ENCODE results near the gene CDH4.

The CDH4 gene

GRCh38 chr20:61566691-61567090 lies 314.6 kb downstream of the CDH4 start:
- in situ Hi-C loops (cut with HindIII; ENCODE audit: low sequenced_read_pairs): no loop called here
- H3K4me3 ChIP-seq (ENCODE audit: low read depth, low read length): no peak overlapping the region
- DNase-seq (ENCODE audit: low read depth, low spot score): no peak
- TF ChIP-seq, protein P1, sequence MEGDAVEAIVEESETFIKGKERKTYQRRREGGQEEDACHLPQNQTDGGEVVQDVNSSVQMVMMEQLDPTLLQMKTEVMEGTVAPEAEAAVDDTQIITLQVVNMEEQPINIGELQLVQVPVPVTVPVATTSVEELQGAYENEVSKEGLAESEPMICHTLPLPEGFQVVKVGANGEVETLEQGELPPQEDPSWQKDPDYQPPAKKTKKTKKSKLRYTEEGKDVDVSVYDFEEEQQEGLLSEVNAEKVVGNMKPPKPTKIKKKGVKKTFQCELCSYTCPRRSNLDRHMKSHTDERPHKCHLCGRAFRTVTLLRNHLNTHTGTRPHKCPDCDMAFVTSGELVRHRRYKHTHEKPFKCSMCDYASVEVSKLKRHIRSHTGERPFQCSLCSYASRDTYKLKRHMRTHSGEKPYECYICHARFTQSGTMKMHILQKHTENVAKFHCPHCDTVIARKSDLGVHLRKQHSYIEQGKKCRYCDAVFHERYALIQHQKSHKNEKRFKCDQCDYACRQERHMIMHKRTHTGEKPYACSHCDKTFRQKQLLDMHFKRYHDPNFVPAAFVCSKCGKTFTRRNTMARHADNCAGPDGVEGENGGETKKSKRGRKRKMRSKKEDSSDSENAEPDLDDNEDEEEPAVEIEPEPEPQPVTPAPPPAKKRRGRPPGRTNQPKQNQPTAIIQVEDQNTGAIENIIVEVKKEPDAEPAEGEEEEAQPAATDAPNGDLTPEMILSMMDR (IDR thresholded peaks at IDR 0.05; ENCODE audit: low read depth, low read length): no peak

DNA sequence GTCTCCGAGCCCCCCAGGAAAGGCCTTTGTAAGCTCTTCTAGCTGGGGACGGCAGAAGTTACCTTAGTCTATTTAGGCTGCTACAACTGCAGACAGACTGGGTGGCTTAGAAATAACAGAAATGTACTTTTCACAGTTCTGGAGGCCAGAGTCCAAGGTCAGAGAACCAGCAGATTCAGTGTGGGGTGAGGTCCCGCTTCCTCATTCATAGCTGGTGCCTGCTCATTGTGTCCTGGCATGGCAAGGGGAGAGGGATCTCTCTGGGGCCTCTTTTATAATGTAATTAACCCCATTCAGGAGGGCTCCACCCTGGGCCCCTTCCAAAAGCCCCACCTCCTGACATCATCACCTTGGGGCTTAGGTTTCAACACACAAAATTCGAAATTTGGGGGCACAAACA lies 315.1 kb downstream of the CDH4 start:
- TF ChIP-seq, protein P1 (IDR thresholded peaks at IDR 0.05; ENCODE audit: low read depth, low read length): no peak

DNA sequence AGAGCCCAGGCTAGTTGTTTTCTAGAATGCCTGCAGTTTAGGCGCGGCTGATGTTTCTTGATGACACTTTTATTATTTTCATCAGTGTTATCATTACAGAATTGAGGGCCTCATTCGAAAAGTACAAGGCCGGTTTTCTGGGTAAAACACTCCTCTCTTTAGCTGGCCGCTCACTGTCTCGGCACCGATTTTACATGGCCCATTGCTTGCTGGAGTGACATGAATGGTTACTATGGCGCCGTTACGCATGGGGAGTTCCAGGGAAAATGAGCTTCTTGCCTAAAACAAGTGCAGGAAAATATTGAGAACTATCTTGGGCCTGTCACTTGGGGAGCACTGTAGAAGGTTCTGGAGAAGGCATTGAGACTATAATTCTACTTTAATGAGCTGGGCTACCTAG lies 317.8 kb downstream of the CDH4 start:
- in situ Hi-C loops (cut with HindIII; ENCODE audit: low sequenced_read_pairs): no loop called here

More for the DNA sequence above, 315.1 kb downstream of the CDH4 start:
- DNase-seq (ENCODE audit: low read depth, low spot score): no peak
- in situ Hi-C loops (cut with HindIII; ENCODE audit: low sequenced_read_pairs): no loop called here
- no peak overlapping the region for H3K4me3 ChIP-seq (ENCODE audit: low read depth, low read length)

GRCh38 chr20:61570646-61571195 lies 318.7 kb downstream of the CDH4 start:
- TF ChIP-seq, protein P1 (IDR thresholded peaks at IDR 0.05; ENCODE audit: low read depth, low read length): no peak
- no peak for DNase-seq (ENCODE audit: low read depth, low spot score)
- in situ Hi-C loops (cut with HindIII; ENCODE audit: low sequenced_read_pairs): no loop called here
- no peak overlapping the region for H3K4me3 ChIP-seq (ENCODE audit: low read depth, low read length)

More for the DNA sequence above, 317.8 kb downstream of the CDH4 start:
- H3K4me3 ChIP-seq (ENCODE audit: low read depth, low read length): no peak overlapping the region
- TF ChIP-seq, protein P1 (IDR thresholded peaks at IDR 0.05; ENCODE audit: low read depth, low read length): no peak
- no peak for DNase-seq (ENCODE audit: low read depth, low spot score)

- TF ChIP-seq, protein P1 (IDR thresholded peaks at IDR 0.05; ENCODE audit: low read depth, low read length): no peak
- H3K4me3 ChIP-seq (ENCODE audit: low read depth, low read length): no peak overlapping the region
- no peak for DNase-seq (ENCODE audit: low read depth, low spot score)
- in situ Hi-C loops (cut with HindIII; ENCODE audit: low sequenced_read_pairs): no loop called here
Measured at GRCh38 chr20:61571221-61571620, 319.2 kb downstream of the CDH4 start.

GRCh38 chr20:61571916-61572711 lies 320.1 kb downstream of the CDH4 start:
- no peak for DNase-seq (ENCODE audit: low read depth, low spot score)
- H3K4me3 ChIP-seq (ENCODE audit: low read depth, low read length): no peak overlapping the region
- in situ Hi-C loops (cut with HindIII; ENCODE audit: low sequenced_read_pairs): no loop called here
- TF ChIP-seq, protein P1 (IDR thresholded peaks at IDR 0.05; ENCODE audit: low read depth, low read length): no peak

Measured in astrocyte of the spinal cord (primary cell).